Thymus (tissue), 11 donors: ENCODE data around the gene ATP13A2. TPM values are rescaled to one million over a fixed set of nuclear protein-coding genes. Genes with fewer than 3 reads are reported as not detected.
A peak's percentile ranks its signal among the peaks of the same experiment; 100 is the strongest.

Experiments used
- DNase-seq, 9 donors: peaks; one replicate each; pipeline ENCODE4 v3.0.0-alpha.2; 2013; ENCODE audit warnings: low spot score in 9 of 9, low read depth in 6 of 9, missing footprints in 1 of 9
- H3K27ac ChIP-seq, 2 donors: one replicate each; pipeline ENCODE4 v1.5.1; 2013; ENCODE audit warnings: control low read depth in 1 of 2, low read depth in 1 of 2, low read length in 1 of 2, mild to moderate bottlenecking in 1 of 2, moderate library complexity in 1 of 2
- H3K27me3 ChIP-seq, 2 donors: one replicate each; pipeline ENCODE4 v1.5.1; 2013; ENCODE audit warnings: low read length in 1 of 2; ENCODE audit not compliant: control insufficient read depth in 2 of 2, insufficient read depth in 1 of 2
- H3K36me3 ChIP-seq, 2 donors: one replicate each; pipeline ENCODE4 v1.5.1; 2013; ENCODE audit warnings: low read length in 1 of 2, mild to moderate bottlenecking in 1 of 2, moderate library complexity in 1 of 2; ENCODE audit not compliant: control insufficient read depth in 2 of 2, insufficient read depth in 2 of 2
- H3K4me1 ChIP-seq, 2 donors: one replicate each; pipeline ENCODE4 v1.5.1; 2013; ENCODE audit warnings: low read length in 2 of 2; ENCODE audit not compliant: control insufficient read depth in 2 of 2, insufficient read depth in 2 of 2
- H3K4me3 ChIP-seq, 2 donors: one replicate each; pipeline ENCODE4 v1.5.1; 2013; ENCODE audit warnings: low read length in 2 of 2, control low read depth in 1 of 2, mild to moderate bottlenecking in 1 of 2
- H3K9me3 ChIP-seq, 2 donors: one replicate each; pipeline ENCODE4 v1.5.1; 2013; ENCODE audit warnings: low read length in 1 of 2, mild to moderate bottlenecking in 1 of 2; ENCODE audit not compliant: control insufficient read depth in 2 of 2, insufficient read depth in 1 of 2
- WGBS: extraction: QIAGEN DNeasy Blood & Tissue Kit; methylation state at CpG from one replicate; pipeline ENCODE4 v1.1.7; 2013; 5-methylcytosine and 5-hydroxymethylcytosine counted together
- polyA plus RNA-seq: library from polyadenylated mRNA; stranded (reverse); fragments of 200-250 nt; gene quantifications from one replicate; pipeline ENCODE4 v1.2.3, GENCODE V29; 2013
- total RNA-seq: library from RNA; stranded (reverse); fragments of 120-200 nt; gene quantifications from one replicate; pipeline ENCODE4 v1.2.4, GENCODE V29; 2013
- donor health status: healthy.

ATP13A2 gene
- total and polyA plus RNA-seq, 2 donors, result 9.3 to 18.3 TPM

GRCh38 chr1:17023573-17023972 is 11.8 kb upstream of the ATP13A2 start:
- H3K4me1 ChIP-seq, result no peaks in the 10 kb centered on the region
- peaks cover 83 to 92% of the 10 kb centered on the region in 2 donors for H3K36me3 ChIP-seq
- 74% methylated on average over 3 of the region's 3 CpGs for WGBS
- H3K9me3 ChIP-seq, result no peaks in the 10 kb centered on the region
- no peak for DNase-seq
- no peak overlapping the region for H3K4me3 ChIP-seq
- no peaks in the 10 kb centered on the region for H3K27me3 ChIP-seq
- no peak overlapping the region for H3K27ac ChIP-seq

DNA sequence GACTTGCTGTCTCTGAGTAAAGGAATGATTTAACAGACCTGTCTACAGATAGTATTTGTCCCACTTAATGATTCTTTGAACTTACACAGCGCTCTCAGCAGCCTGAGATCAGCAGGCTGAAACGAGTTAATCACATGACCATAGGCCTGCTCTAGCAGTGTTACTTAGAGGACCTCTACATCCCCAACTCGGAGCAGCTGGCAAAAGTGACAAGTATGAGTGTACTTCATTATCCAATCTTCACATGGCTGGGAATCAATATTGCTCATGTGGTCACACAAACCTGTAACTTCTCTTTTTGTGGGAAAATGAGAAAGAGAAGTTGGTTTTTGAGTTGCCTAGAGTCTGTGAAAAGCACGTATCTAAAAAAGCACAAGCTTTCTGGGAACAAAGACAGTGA is 11.4 kb upstream of the ATP13A2 start:
- Histone ChIP-seq H3K27me3 (no peaks in the 10 kb centered on the region), H3K9me3 (no peaks in the 10 kb centered on the region), H3K4me3 (no peak overlapping the region), H3K4me1 (no peaks in the 10 kb centered on the region), H3K27ac (no peak overlapping the region), H3K36me3 (peaks cover 83 to 92% of the 10 kb centered on the region in 2 donors)
- DNase-seq, result peak in 1 of 9 donors; percentile 16
- 53% methylated on average over 4 of the region's 4 CpGs for WGBS

GRCh38 chr1:17021896-17022295 is 10.2 kb upstream of the ATP13A2 start:
- Histone ChIP-seq H3K9me3 (no peaks in the 10 kb centered on the region), H3K4me3 (no peak overlapping the region), H3K27me3 (no peaks in the 10 kb centered on the region), H3K27ac (no peak overlapping the region), H3K4me1 (no peaks in the 10 kb centered on the region), H3K36me3 (peaks cover 75 to 80% of the 10 kb centered on the region in 2 donors)
- WGBS, result 90% methylated on average over 10 of the region's 10 CpGs
- DNase-seq, result no peak

DNA sequence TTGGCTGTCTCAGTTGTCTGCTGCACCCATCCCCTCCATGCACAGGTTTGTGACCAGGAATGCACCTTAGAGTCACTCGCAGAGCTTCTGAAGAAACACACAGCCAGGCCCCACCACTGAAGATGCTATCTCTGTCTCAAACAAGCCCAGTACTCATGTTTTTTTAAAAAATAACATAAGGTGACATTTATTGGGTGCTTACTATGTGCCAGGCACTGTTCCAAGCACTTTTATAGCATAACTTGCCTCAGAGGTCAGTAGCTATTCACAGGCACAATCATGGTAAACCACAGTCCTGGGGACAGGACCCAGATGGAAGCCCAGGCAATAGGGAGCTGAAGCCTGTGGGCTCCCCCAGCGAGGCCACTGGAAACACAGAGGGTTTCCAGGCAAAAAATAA is 8.8 kb upstream of the ATP13A2 start:
- H3K27me3 ChIP-seq, result no peaks in the 10 kb centered on the region
- H3K36me3 ChIP-seq, result peaks cover 66 to 69% of the 10 kb centered on the region in 2 donors
- no peak for DNase-seq
- H3K27ac ChIP-seq, result no peak overlapping the region
- WGBS, result over 99% methylated on average over 2 of the region's 2 CpGs
- H3K4me3 ChIP-seq, result no peak overlapping the region
- no peaks in the 10 kb centered on the region for H3K4me1 ChIP-seq
- no peaks in the 10 kb centered on the region for H3K9me3 ChIP-seq

DNA sequence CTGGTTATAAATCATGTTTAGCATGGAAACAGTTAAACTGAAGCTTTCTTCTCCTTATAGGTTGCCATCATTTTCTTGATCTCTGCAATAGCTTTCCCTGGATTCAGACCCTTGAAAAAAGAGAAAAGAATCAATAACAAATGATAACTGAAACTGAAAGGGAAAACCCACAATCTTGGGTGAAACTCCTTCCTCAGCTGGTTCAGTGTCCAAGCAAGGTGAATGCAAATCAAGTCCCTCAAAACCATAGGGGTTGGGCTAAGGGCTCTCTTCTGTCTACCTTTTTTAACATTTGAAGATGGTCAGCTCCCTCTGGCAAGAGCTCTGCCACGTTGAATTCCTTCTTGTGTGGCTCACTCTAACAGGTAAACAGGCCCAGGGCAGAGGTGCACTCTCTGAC is 7.1 kb upstream of the ATP13A2 start:
- Histone ChIP-seq H3K36me3 (peaks cover 55 to 57% of the 10 kb centered on the region in 2 donors), H3K4me3 (no peak overlapping the region), H3K27me3 (peaks cover 0 to under 1% of the 10 kb centered on the region in 2 donors), H3K9me3 (no peaks in the 10 kb centered on the region), H3K4me1 (no peaks in the 10 kb centered on the region), H3K27ac (no peak overlapping the region)
- WGBS, result 71% methylated on average over 1 of the region's 1 CpG
- no peak for DNase-seq

- no peak for DNase-seq
- Histone ChIP-seq H3K27ac (no peak overlapping the region), H3K4me3 (no peak overlapping the region), H3K4me1 (peaks cover 0 to 5% of the 10 kb centered on the region in 2 donors), H3K9me3 (no peaks in the 10 kb centered on the region), H3K36me3 (peaks cover 42 to 43% of the 10 kb centered on the region in 2 donors), H3K27me3 (peaks cover 0 to 4% of the 10 kb centered on the region in 2 donors)
- WGBS, result 98% methylated on average over 7 of the region's 7 CpGs
These were observed 5.7 kb upstream of the ATP13A2 start for GRCh38 chr1:17017435-17017834.

GRCh38 chr1:17016317-17016661 is 4.6 kb upstream of the ATP13A2 start:
- 95% methylated on average over 5 of the region's 5 CpGs for whole genome bisulfite sequencing
- Histone ChIP-seq H3K27ac (no peak overlapping the region), H3K27me3 (peaks cover 0 to 6% of the 10 kb centered on the region in 2 donors)

DNA sequence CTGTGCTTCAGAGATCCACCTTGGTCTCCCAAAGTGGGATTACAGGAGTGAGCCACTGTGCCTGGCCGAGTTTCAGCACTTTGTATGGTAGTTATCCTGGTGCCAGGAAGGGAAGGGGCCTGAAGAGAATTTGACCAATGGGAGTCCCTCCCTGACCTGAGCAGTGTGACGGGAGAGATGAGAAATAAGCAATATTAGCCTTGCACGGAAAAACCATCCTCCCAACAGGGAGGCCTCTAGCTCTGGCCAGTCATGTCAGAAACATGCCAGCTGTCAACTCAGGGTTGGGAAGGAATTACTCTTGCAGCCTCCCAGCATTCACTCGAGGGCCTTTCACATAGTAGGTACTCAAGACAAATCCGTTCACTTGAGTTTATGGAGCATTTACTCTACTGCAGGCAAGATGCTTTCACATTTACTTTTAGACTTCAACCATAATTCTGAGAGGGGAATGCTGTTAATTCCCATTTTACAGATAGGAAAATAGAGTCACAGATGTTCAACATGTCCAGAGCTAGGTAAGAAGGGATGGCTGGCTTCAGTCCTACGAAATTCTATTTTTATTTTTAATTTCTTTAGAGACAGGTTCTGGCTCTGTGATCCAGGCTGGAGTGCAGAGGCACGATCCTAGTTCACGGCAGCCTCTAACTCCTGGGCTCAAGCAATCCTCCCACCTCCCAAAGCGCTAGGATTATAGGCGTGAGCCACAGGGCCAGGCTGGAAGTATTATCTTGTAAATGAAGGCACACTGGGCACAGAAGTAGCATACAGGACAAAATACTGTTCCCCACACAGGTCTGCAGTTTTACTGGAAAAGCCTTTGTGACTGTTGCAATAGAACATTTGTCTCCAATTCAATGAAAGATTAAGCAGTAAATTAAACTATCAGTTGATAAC is 3.2 kb upstream of the ATP13A2 start:
- Histone ChIP-seq H3K4me1 (peaks cover 8 to 21% of the 10 kb centered on the region in 2 donors), H3K36me3 (peaks cover 17 to 18% of the 10 kb centered on the region in 2 donors), H3K4me3 (no peak overlapping the region), H3K27ac (no peak overlapping the region), H3K27me3 (peaks cover 0 to 9% of the 10 kb centered on the region in 2 donors), H3K9me3 (no peaks in the 10 kb centered on the region)
- no peak for DNase-seq
- WGBS, result 95% methylated on average over 10 of the region's 10 CpGs

More at GRCh38 chr1:17016317-17016661, 4.6 kb upstream of the ATP13A2 start:
- H3K9me3 ChIP-seq, result no peaks in the 10 kb centered on the region
- H3K36me3 ChIP-seq, result peaks cover 31 to 32% of the 10 kb centered on the region in 2 donors
- no peak overlapping the region for H3K4me3 ChIP-seq
- H3K4me1 ChIP-seq, result peaks cover 3 to 11% of the 10 kb centered on the region in 2 donors
- DNase-seq, result no peak

DNA sequence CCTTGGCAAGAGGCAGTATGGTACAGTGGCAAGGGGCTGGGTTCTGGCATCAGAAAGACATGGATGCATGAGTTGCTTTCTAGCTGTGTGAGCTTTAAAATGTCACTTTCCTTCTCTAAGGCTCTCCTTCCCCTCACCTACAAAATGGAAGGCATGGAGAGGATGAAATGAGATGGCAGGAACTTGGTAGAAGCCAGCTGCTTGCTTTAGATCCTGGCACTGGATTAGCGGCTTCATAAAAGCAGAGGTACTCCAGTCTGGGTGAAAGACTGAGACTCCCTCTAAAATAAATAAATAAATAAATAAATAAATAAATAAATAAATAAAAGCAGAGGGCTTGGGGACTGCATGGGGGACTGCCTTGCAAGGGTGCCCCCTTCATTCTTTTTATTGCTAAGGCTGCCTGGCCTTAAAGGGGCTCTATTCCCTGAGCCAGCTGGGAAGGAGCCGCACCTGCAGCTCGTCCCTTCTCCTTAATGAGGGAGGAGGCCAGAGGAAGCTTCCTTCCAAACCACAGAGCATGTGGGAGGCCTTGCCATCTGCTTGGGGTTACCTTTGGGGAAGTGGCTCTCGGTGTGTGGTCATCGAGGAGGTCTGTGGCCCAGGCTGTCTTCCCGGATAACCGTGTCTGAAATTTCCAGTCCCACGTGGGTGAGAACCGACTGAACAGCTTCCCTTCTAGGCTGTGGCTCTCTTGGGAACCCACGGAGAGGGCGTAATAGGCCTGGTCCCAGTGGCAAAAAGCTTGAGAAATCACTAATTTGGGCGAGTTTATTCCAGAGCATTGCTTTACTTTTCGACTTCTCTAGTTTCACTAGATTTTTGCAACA is 2.0 kb upstream of the ATP13A2 start:
- Histone ChIP-seq H3K4me3 (no peak overlapping the region), H3K27me3 (peaks cover 0 to 9% of the 10 kb centered on the region in 2 donors), H3K27ac (no peak overlapping the region), H3K36me3 (peaks cover 6 to 10% of the 10 kb centered on the region in 2 donors), H3K9me3 (no peaks in the 10 kb centered on the region), H3K4me1 (peaks cover 8 to 21% of the 10 kb centered on the region in 2 donors)
- peak in 1 of 9 donors; percentile 17 for DNase-seq
- WGBS, result 18% methylated on average over 13 of the region's 13 CpGs
